ENCODE results near the gene NMS.

GRCh38 chr2:100451734-100452133, 18.5 kb upstream of the NMS start:
- TF ChIP-seq, protein P1, sequence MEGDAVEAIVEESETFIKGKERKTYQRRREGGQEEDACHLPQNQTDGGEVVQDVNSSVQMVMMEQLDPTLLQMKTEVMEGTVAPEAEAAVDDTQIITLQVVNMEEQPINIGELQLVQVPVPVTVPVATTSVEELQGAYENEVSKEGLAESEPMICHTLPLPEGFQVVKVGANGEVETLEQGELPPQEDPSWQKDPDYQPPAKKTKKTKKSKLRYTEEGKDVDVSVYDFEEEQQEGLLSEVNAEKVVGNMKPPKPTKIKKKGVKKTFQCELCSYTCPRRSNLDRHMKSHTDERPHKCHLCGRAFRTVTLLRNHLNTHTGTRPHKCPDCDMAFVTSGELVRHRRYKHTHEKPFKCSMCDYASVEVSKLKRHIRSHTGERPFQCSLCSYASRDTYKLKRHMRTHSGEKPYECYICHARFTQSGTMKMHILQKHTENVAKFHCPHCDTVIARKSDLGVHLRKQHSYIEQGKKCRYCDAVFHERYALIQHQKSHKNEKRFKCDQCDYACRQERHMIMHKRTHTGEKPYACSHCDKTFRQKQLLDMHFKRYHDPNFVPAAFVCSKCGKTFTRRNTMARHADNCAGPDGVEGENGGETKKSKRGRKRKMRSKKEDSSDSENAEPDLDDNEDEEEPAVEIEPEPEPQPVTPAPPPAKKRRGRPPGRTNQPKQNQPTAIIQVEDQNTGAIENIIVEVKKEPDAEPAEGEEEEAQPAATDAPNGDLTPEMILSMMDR (IDR thresholded peaks at IDR 0.05; ENCODE audit: poor library complexity), result no peak
- TF ChIP-seq EZH2 (IDR thresholded peaks at IDR 0.05; ENCODE audit: borderline replicate concordance), result no peak
- no peak for TF ChIP-seq EZH2phosphoT487 (IDR thresholded peaks at IDR 0.05; ENCODE audit: low read depth, severe bottlenecking, unreplicated experiment)
